GM12878 (cell line): Measurements from ENCODE around the gene DSC3. TPM values are rescaled to one million over a fixed set of nuclear protein-coding genes. Genes with fewer than 3 reads are reported as not detected.

Experiments used
- ATAC-seq: fragments of 200-7000 bp; cut with Tn5 transposase; 3 replicates; pipeline ENCODE4 v1.9.1; 2020; ENCODE audit warnings: mild to moderate bottlenecking, moderate library complexity
- BruUV-seq: library from RNA; stranded (reverse); fragments of 400-500 nt; replicated peaks from 2 replicates; lab custom pipeline; 2021; lab: Mats Ljungman, UMichigan
- CTCF ChIA-PET: fragments of 300-600 bp; sonication (Branson Sonifier 250); formaldehyde crosslinking; extraction: SDS; loops from one replicate; lab custom pipeline; 2021; ENCODE audit warnings: inconsistent platforms; lab: Yijun Ruan, JAX
- POLR2A ChIA-PET: fragments of 350-600 bp; formaldehyde crosslinking; extraction: SDS; loops from one replicate; lab custom pipeline; 2021; ENCODE audit warnings: inconsistent platforms; lab: Charles Lee
- RAD21 ChIA-PET: fragments of 300-600 bp; sonication (Branson Sonifier 250); formaldehyde crosslinking; loops from one replicate; lab custom pipeline; 2023; ENCODE audit warnings: antibody characterized with exemption; ENCODE audit not compliant: unreplicated experiment; lab: Charles Lee
- SMC1A ChIA-PET: fragments of 300-600 bp; sonication (Branson Sonifier 250); formaldehyde crosslinking; loops from one replicate; lab custom pipeline; 2023; ENCODE audit not compliant: unreplicated experiment, uncharacterized antibody; lab: Charles Lee
- DNase-seq: peaks from one replicate; pipeline ENCODE4 v3.0.0-alpha.2; 2011; ENCODE audit warnings: low read depth, low spot score
- FAIRE-seq: peaks from 3 replicates; lab custom pipeline; 2011; peaks lifted over from hg19 to GRCh38; lab: Jason Lieb, UNC
- H2AFZ ChIP-seq: 2 replicates; pipeline ENCODE4 v1.6.0; 2011; ENCODE audit warnings: low read depth, low read length, control low read depth; ENCODE audit not compliant: control insufficient read depth
- H3K27ac ChIP-seq: 2 replicates; pipeline ENCODE4 v1.5.1; 2011; ENCODE audit warnings: control low read depth; ENCODE audit not compliant: control insufficient read depth, insufficient read depth
- H3K27me3 ChIP-seq, 2 experiments: replicated peaks in 1 of 2; 2 replicates each; pipeline versions ENCODE4 v1.6.0 to v1.6.1; 2011; ENCODE audit warnings: low read length in 1 of 2; ENCODE audit not compliant: control insufficient read depth in 2 of 2, insufficient read depth in 2 of 2
- H3K36me3 ChIP-seq, 2 experiments: 2 replicates each; pipeline ENCODE4 v1.5.1; 2011; ENCODE audit warnings: low read length in 1 of 2; ENCODE audit not compliant: control insufficient read depth in 2 of 2, insufficient read depth in 2 of 2
- H3K4me1 ChIP-seq: 2 replicates; pipeline ENCODE4 v1.6.1; 2011; ENCODE audit warnings: mild to moderate bottlenecking, low read length, moderate library complexity, mixed read lengths; ENCODE audit not compliant: control insufficient read depth, insufficient read depth
- H3K4me2 ChIP-seq: 2 replicates; pipeline ENCODE4 v1.6.0; 2011; ENCODE audit warnings: control low read depth; ENCODE audit not compliant: control insufficient read depth, insufficient read depth
- H3K4me3 ChIP-seq: fragments of 200-600 bp; sonication (generic); 2 replicates; pipeline ENCODE4 v1.5.1; 2016
- H3K79me2 ChIP-seq: 2 replicates; pipeline ENCODE4 v1.6.0; 2011; ENCODE audit warnings: low read length; ENCODE audit not compliant: control insufficient read depth, insufficient read depth
- H3K9ac ChIP-seq: 2 replicates; pipeline ENCODE4 v1.8.0; 2011; ENCODE audit warnings: low read length, control low read depth, mixed read lengths; ENCODE audit not compliant: control insufficient read depth, insufficient read depth
- H3K9me3 ChIP-seq: replicated peaks from 3 replicates; pipeline ENCODE4 v1.5.1; 2011; ENCODE audit warnings: mild to moderate bottlenecking, low read length; ENCODE audit not compliant: control insufficient read depth, insufficient read depth
- H4K20me1 ChIP-seq: 2 replicates; pipeline ENCODE4 v1.6.0; 2011; ENCODE audit not compliant: control insufficient read depth, insufficient read depth
- BMI1 ChIP-seq: fragments of 450-650 bp; IDR thresholded peaks from 2 replicates; pipeline ENCODE4 v1.6.1; 2016; ENCODE audit warnings: mild to moderate bottlenecking, moderate library complexity, borderline replicate concordance
- CEBPZ ChIP-seq: fragments of 150-350 bp; IDR thresholded peaks from 2 replicates; pipeline ENCODE4 v1.6.1; 2016; ENCODE audit warnings: low read depth, low read length
- MLLT1 ChIP-seq: fragments of 450-650 bp; IDR thresholded peaks from 2 replicates; pipeline ENCODE4 v1.6.1; 2016; ENCODE audit warnings: mild to moderate bottlenecking
- NR2C1 ChIP-seq: fragments of 450-650 bp; IDR thresholded peaks from 2 replicates; pipeline ENCODE4 v1.6.1; 2017; ENCODE audit warnings: antibody characterized with exemption, mild to moderate bottlenecking, moderate library complexity
- in situ Hi-C: fragments of 300-500 bp; cut with MboI; formaldehyde crosslinking; loops from 9 replicates; pipeline ENCODE4 v1.14.3; 2018; ENCODE audit warnings: mixed read lengths
- intact Hi-C: fragments of 100-400 bp; cut with micrococcal nuclease; formaldehyde crosslinking; loops from one replicate; pipeline ENCODE4 v1.14.2; 2022; ENCODE audit not compliant: unreplicated experiment
- polyA plus RNA-seq, 11 experiments: library from polyadenylated mRNA; depleted of rRNA in 4 of 11; unstranded in 6 of 11; stranded (reverse) in 5 of 11; fragments of >200 nt; fragmentation: Nextera tagmentation in 4 of 11; fragmentation: Illumina TruSeq in 1 of 11; extraction: Ambion mirVana in 4 of 11; extraction: Trizol in 1 of 11; gene quantifications; 1 replicate in 1 of 11; 2 replicates in 10 of 11; pipeline versions ENCODE4 v1.2.1 to v1.2.3, GENCODE V29; 2011 to 2016; ENCODE audit warnings: inconsistent platforms in 2 of 11, missing spikeins in 2 of 11, low read depth in 1 of 11
- small RNA-seq: library from RNA; depleted of rRNA; stranded (forward); fragments of <200 nt; gene quantifications from one replicate; pipeline ENCODE3, GENCODE V24; 2014
- total RNA-seq, 4 experiments: library from RNA; depleted of rRNA in 3 of 4; stranded (reverse); fragments of >200 nt in 3 of 4; fragmentation: Illumina TruSeq in 1 of 4; extraction: Trizol in 1 of 4; gene quantifications; 2 replicates each; pipeline versions ENCODE4 v1.2.1 to v1.2.3, GENCODE V29; 2013 to 2021

Gene DSC3
- total and polyA plus RNA-seq, 10 of the 15 experiments (the other 5 are each of a cell fraction or from before 2014, with no cell fraction given), result 0.01 to 2.9 (median 1.6) TPM

GRCh38 chr18:30944773-30945417 lies 97.6 kb downstream of the DSC3 start (continued):
- TF ChIP-seq CEBPZ, result no peak

GRCh38 chr18:30940952-30941539 lies 101.5 kb downstream of the DSC3 start:
- in situ Hi-C loops, result no loop called here
- no peaks in the 10 kb centered on the region for H3K79me2 ChIP-seq

More at GRCh38 chr18:30940952-30941539, 101.5 kb downstream of the DSC3 start:
- POLR2A ChIA-PET, result no interaction called here
- DNase-seq (no peak), FAIRE-seq (no peak), ATAC-seq (no peak)
- RAD21 ChIA-PET, result no interaction called here
- BruUV-seq, result no TSS peak
- Histone ChIP-seq H3K9me3 (no peaks in the 10 kb centered on the region), H2AFZ (no peak overlapping the region), H3K4me2 (no peak overlapping the region), H4K20me1 (no peaks in the 10 kb centered on the region), H3K27ac (no peak overlapping the region), H3K4me3 (no peak overlapping the region), H3K27me3 (no peaks in the 10 kb centered on the region), H3K9ac (no peak overlapping the region), H3K36me3 (no peaks in the 10 kb centered on the region), H3K4me1 (no peaks in the 10 kb centered on the region)
- SMC1A ChIA-PET, result interaction anchor here (0.7 to 1.1 kb wide), 2 partner anchors 25 to 754 kb away, joined by 3 read pairs; no protein-coding TSS in a partner anchor
- CTCF ChIA-PET, result no interaction called here
- intact Hi-C loops, result no loop called here
- TF ChIP-seq NR2C1 (no peak), BMI1 (no peak), MLLT1 (no peak)

Small RNAs within 50 kb of the gene (small RNA-seq; reads per million reads assigned to genes)
- not detected for gene RNU6-857P

Other genes with a start within 250 kb of the DSC3 start
- gene DSC2, start 59.7 kb upstream of the DSC3 start, total RNA-seq (2014; rRNA removed), result 1.9 and 2.4 TPM in 2 replicates
- gene DSC2, start 59.7 kb upstream of the DSC3 start, total RNA-seq (2014; rRNA removed; fragmentation: Illumina TruSeq; extraction: Trizol), result 3.4 and 3.6 TPM in 2 replicates
- gene DSC2, start 59.7 kb upstream of the DSC3 start, total RNA-seq (2021), result 3.9 and 4.4 TPM in 2 replicates
- not detected in 2 replicates for gene DSC2, start 59.7 kb upstream of the DSC3 start, polyA plus RNA-seq (2011; rRNA removed)
- gene DSC2, start 59.7 kb upstream of the DSC3 start, polyA plus RNA-seq (2014; fragmentation: Illumina TruSeq; extraction: Trizol), result 3.0 and 4.3 TPM in 2 replicates
- 1 to 10 TPM; 1.2 to 2.9 TPM for gene DSC2, start 59.7 kb upstream of the DSC3 start, polyA plus RNA-seq (2014; fragmentation: Nextera tagmentation; extraction: Ambion mirVana)
- 0.88 and 1.8 TPM in 2 replicates for gene DSC2, start 59.7 kb upstream of the DSC3 start, polyA plus RNA-seq (2014; rRNA removed)
- gene DSC2, start 59.7 kb upstream of the DSC3 start, polyA plus RNA-seq (2016; fragmentation: Nextera tagmentation; extraction: Ambion mirVana), result 1 to 10 TPM; 3.4 to 4.9 TPM
- 0.51 and 0.71 TPM in 2 replicates for gene DSC1, start 120.1 kb upstream of the DSC3 start, total RNA-seq (2014; rRNA removed)
- 0.64 and 0.67 TPM in 2 replicates for gene DSC1, start 120.1 kb upstream of the DSC3 start, total RNA-seq (2014; rRNA removed; fragmentation: Illumina TruSeq; extraction: Trizol)
- 0.40 and 0.44 TPM in 2 replicates for gene DSC1, start 120.1 kb upstream of the DSC3 start, total RNA-seq (2021)
- gene DSC1, start 120.1 kb upstream of the DSC3 start, polyA plus RNA-seq (2011; rRNA removed), result not detected in 2 replicates
- 0.40 TPM in 2 replicates for gene DSC1, start 120.1 kb upstream of the DSC3 start, polyA plus RNA-seq (2014; fragmentation: Illumina TruSeq; extraction: Trizol)
- under 1 TPM; 0.35 to 0.84 TPM for gene DSC1, start 120.1 kb upstream of the DSC3 start, polyA plus RNA-seq (2014; fragmentation: Nextera tagmentation; extraction: Ambion mirVana)
- 0.14 and 0.24 TPM in 2 replicates for gene DSC1, start 120.1 kb upstream of the DSC3 start, polyA plus RNA-seq (2014; rRNA removed)
- gene DSC1, start 120.1 kb upstream of the DSC3 start, polyA plus RNA-seq (2016; fragmentation: Nextera tagmentation; extraction: Ambion mirVana), result under 1 TPM; 0.43 to 0.51 TPM